ENCODE measurements around the gene ST6GALNAC3.

- TF ChIP-seq CTCF (IDR thresholded peaks at IDR 0.05) (no peak), POLR2A (IDR thresholded peaks at IDR 0.05) (no peak)
Observed at GRCh38 chr1:76299036-76299435, 224.5 kb downstream of the ST6GALNAC3 start.

All from heart left ventricle (tissue), 13 donors.